Frontal cortex (tissue), 4 donors: Measurements from ENCODE around the gene JADE1. TPM values are rescaled to one million over a fixed set of nuclear protein-coding genes. Genes with fewer than 3 reads are reported as not detected.

Source experiments
- DNase-seq, 2 donors: peaks; one replicate each; pipeline ENCODE4 v3.0.0; 2012; ENCODE audit warnings: low spot score in 2 of 2
- FAIRE-seq: peaks from 2 replicates; lab custom pipeline; 2012; peaks lifted over from hg19 to GRCh38; lab: Jason Lieb, UNC
- total RNA-seq: library from RNA; depleted of rRNA; stranded (reverse); fragments of >200 nt; gene quantifications from one replicate; pipeline ENCODE4 v1.2.3, GENCODE V29; 2014
- donor health status: control.
- donor health status: control.
- donor health status: control.

The JADE1 gene
- 28.5 TPM for total RNA-seq

- no peak for FAIRE-seq
- peak; percentile 81 to 84 for DNase-seq
Measured at GRCh38 chr4:128809477-128810330, at the start of gene JADE1. JADE1 (plus strand) TSS chr4:128809700; CDS start chr4:128831759, 22,059 bp downstream.

GRCh38 chr4:128766781-128767180 lies 42.7 kb upstream of the JADE1 start:
- DNase-seq = no peak
- no peak for FAIRE-seq

- DNase-seq (no peak), FAIRE-seq (no peak)
Measured at GRCh38 chr4:128768373-128768996, 41.0 kb upstream of the JADE1 start.

- DNase-seq = no peak
- FAIRE-seq = no peak
Measured at GRCh38 chr4:128769011-128769410, 40.5 kb upstream of the JADE1 start.

GRCh38 chr4:128770807-128771206 lies 38.7 kb upstream of the JADE1 start:
- no peak for FAIRE-seq
- no peak for DNase-seq

GRCh38 chr4:128775477-128775876 lies 34.0 kb upstream of the JADE1 start:
- no peak for FAIRE-seq
- no peak for DNase-seq

- DNase-seq (no peak), FAIRE-seq (no peak)
Measured at GRCh38 chr4:128775916-128776315, 33.6 kb upstream of the JADE1 start.

GRCh38 chr4:128776794-128777216 lies 32.7 kb upstream of the JADE1 start:
- no peak for DNase-seq
- no peak for FAIRE-seq

GRCh38 chr4:128780688-128781087 lies 28.8 kb upstream of the JADE1 start:
- no peak for FAIRE-seq
- DNase-seq = no peak

- DNase-seq = peak; percentile 41 to 46
- no peak for FAIRE-seq
Measured at GRCh38 chr4:128782076-128782715, 27.3 kb upstream of the JADE1 start.

GRCh38 chr4:128782875-128783614 lies 26.5 kb upstream of the JADE1 start:
- DNase-seq (no peak), FAIRE-seq (no peak)

GRCh38 chr4:128787509-128788311 lies 21.8 kb upstream of the JADE1 start:
- DNase-seq = no peak
- FAIRE-seq = no peak

GRCh38 chr4:128793859-128794672 lies 15.4 kb upstream of the JADE1 start:
- FAIRE-seq (no peak), DNase-seq (no peak)

GRCh38 chr4:128796934-128797333 lies 12.6 kb upstream of the JADE1 start:
- FAIRE-seq = no peak
- DNase-seq = no peak

GRCh38 chr4:128800284-128800683 lies 9.2 kb upstream of the JADE1 start:
- FAIRE-seq (no peak), DNase-seq (no peak)

- no peak for DNase-seq
- FAIRE-seq = no peak
Measured at GRCh38 chr4:128800701-128801284, 8.7 kb upstream of the JADE1 start.

GRCh38 chr4:128802680-128803628 lies 6.5 kb upstream of the JADE1 start:
- DNase-seq (no peak), FAIRE-seq (no peak)
